ENCODE results near the gene FBXO47.
"Not testable (repeated sequence)": the region's sequence is repeated elsewhere in the genome, so short reads cannot be mapped to it uniquely, and the experiment has no call there.

FBXO47 gene

GRCh38 chr17:38980490-38981217, 13.5 kb upstream of the FBXO47 start:
- peak; percentile 15 for DNase-seq (ENCODE audit: low read depth)

GRCh38 chr17:38978180-38978579, 11.0 kb upstream of the FBXO47 start:
- no peak for DNase-seq (ENCODE audit: low read depth)

- peak; percentile 73 for DNase-seq (ENCODE audit: low read depth)
Measured at GRCh38 chr17:38976187-38976551, 9.0 kb upstream of the FBXO47 start.

- no peak for DNase-seq (ENCODE audit: low read depth)
Measured at GRCh38 chr17:38970804-38971203, 3.6 kb upstream of the FBXO47 start.

GRCh38 chr17:38970128-38970527, 2.9 kb upstream of the FBXO47 start:
- DNase-seq (ENCODE audit: low read depth) = no peak

- no peak for DNase-seq (ENCODE audit: low read depth)
Measured at GRCh38 chr17:38969281-38969680, 2.1 kb upstream of the FBXO47 start.

- no peak for DNase-seq (ENCODE audit: low read depth)
Measured at GRCh38 chr17:38961413-38961812, 5.8 kb downstream of the FBXO47 start.

GRCh38 chr17:38960402-38960801, 6.8 kb downstream of the FBXO47 start:
- no peak for DNase-seq (ENCODE audit: low read depth)

GRCh38 chr17:38959508-38959907, 7.7 kb downstream of the FBXO47 start:
- no peak for DNase-seq (ENCODE audit: low read depth)

GRCh38 chr17:38958756-38959155, 8.4 kb downstream of the FBXO47 start:
- DNase-seq (ENCODE audit: low read depth) = peak; percentile 65

GRCh38 chr17:38958326-38958725, 8.9 kb downstream of the FBXO47 start:
- DNase-seq (ENCODE audit: low read depth) = peak; percentile 41

GRCh38 chr17:38953800-38954199, 13.4 kb downstream of the FBXO47 start:
- DNase-seq (ENCODE audit: low read depth) = not testable (repeated sequence)

GRCh38 chr17:38947189-38947588, 20.0 kb downstream of the FBXO47 start:
- DNase-seq (ENCODE audit: low read depth) = no peak

GRCh38 chr17:38943607-38944006, 23.6 kb downstream of the FBXO47 start:
- DNase-seq (ENCODE audit: low read depth) = peak; percentile 47

- DNase-seq (ENCODE audit: low read depth) = no peak
Measured at GRCh38 chr17:38942696-38943334, 24.4 kb downstream of the FBXO47 start.

- no peak for DNase-seq (ENCODE audit: low read depth)
Measured at GRCh38 chr17:38940404-38940803, 26.8 kb downstream of the FBXO47 start.

- DNase-seq (ENCODE audit: low read depth) = no peak
Measured at GRCh38 chr17:38939987-38940386, 27.2 kb downstream of the FBXO47 start.

GRCh38 chr17:38933962-38934361, 33.2 kb downstream of the FBXO47 start:
- peak; percentile 61 for DNase-seq (ENCODE audit: low read depth)

- DNase-seq (ENCODE audit: low read depth) = not testable (repeated sequence)
Measured at GRCh38 chr17:38930782-38931181, 36.4 kb downstream of the FBXO47 start.

GRCh38 chr17:38926293-38927070, 40.7 kb downstream of the FBXO47 start:
- peak; percentile 60 for DNase-seq (ENCODE audit: low read depth)

GRCh38 chr17:38925263-38925995, 41.8 kb downstream of the FBXO47 start, which contains the start of gene LASP1NB:
Gene LASP1NB (plus strand): TSS chr17:38925614.
- peak; percentile 28 for DNase-seq (ENCODE audit: low read depth)

Data from iris pigment epithelial cell (primary cell).